ENCODE results near the gene KRTAP4-16.

DNA sequence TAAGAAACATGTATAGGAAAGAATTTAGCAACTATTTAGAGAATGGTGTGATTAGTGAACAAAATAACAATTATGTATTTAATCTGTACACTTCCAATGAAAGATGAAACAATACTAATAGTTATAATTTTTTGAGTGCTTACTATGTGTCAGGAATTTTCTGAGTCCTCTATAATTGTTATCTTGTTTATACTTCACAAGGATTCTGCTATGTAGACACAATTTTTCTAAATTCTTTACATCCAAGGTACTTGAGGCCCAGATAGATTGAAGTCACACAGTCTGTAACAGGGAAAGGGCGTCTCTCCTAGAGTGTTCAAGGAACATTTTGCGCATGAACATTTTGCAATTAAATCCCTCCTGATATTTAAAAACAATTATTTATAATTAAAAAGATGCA is 23.1 kb upstream of the KRTAP4-16 start:
- TF ChIP-seq, protein P1, sequence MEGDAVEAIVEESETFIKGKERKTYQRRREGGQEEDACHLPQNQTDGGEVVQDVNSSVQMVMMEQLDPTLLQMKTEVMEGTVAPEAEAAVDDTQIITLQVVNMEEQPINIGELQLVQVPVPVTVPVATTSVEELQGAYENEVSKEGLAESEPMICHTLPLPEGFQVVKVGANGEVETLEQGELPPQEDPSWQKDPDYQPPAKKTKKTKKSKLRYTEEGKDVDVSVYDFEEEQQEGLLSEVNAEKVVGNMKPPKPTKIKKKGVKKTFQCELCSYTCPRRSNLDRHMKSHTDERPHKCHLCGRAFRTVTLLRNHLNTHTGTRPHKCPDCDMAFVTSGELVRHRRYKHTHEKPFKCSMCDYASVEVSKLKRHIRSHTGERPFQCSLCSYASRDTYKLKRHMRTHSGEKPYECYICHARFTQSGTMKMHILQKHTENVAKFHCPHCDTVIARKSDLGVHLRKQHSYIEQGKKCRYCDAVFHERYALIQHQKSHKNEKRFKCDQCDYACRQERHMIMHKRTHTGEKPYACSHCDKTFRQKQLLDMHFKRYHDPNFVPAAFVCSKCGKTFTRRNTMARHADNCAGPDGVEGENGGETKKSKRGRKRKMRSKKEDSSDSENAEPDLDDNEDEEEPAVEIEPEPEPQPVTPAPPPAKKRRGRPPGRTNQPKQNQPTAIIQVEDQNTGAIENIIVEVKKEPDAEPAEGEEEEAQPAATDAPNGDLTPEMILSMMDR (conservative IDR thresholded peaks at IDR 0.05): no peak
- no peak for TF ChIP-seq ZFX (IDR thresholded peaks at IDR 0.05)
